Keratinocyte (primary cell): ENCODE measurements around the gene NOTCH3.

Experiments
- EZH2 ChIP-seq: IDR thresholded peaks from one replicate; pipeline ENCODE4 v1.6.1; 2012; ENCODE audit warnings: inconsistent platforms, mild to moderate bottlenecking, low read length, moderate library complexity
- TF ChIP-seq, protein P1 (sequence below), 3 experiments: IDR thresholded peaks in 1 of 3; conservative IDR thresholded peaks in 1 of 3; optimal IDR thresholded peaks in 1 of 3; 2 replicates in 2 of 3; 3 replicates in 1 of 3; pipeline versions ENCODE3 to v1.5.1; 2011; ENCODE audit warnings: low read length in 3 of 3, mild to moderate bottlenecking in 3 of 3, moderate library complexity in 2 of 3, control low read depth in 1 of 3, inconsistent platforms in 1 of 3; ENCODE audit not compliant: insufficient read depth in 2 of 3; ENCODE audit errors: extremely low read depth in 1 of 3

DNA sequence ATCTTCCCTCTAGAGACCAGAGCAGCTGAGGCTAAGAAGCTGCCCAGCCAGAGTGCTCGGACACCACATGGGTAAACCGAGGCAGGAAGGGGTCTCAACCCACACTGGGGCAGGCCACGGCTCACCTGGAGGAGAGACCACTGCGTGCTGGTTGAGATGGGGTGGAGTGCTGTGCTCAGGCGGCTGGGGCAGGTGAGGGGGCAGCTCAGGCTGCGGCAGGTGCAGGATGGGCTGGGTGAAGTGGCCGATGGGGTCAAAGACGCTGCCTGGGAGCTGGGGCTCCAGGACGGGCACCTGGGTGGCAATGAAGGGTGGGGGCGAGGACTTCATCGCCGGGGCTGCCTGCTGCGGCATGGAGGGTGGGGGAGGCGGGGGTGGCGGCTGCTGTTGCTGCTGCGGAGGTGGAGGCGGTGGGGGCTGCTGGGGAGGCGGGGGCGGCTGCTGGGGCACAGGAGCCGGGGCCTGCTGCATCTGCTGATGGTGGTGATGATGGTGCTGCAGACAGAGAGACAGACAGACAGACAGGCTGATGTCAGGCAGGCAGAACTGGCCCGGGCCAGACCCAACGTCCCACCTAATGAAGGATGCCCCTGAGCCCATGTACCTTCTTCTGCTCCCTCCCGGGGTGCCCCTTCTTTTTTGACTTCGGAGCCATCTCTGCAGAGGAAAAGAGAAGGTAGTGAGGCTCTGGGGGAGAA is 43.5 kb upstream of the NOTCH3 start:
- TF ChIP-seq, protein P1, sequence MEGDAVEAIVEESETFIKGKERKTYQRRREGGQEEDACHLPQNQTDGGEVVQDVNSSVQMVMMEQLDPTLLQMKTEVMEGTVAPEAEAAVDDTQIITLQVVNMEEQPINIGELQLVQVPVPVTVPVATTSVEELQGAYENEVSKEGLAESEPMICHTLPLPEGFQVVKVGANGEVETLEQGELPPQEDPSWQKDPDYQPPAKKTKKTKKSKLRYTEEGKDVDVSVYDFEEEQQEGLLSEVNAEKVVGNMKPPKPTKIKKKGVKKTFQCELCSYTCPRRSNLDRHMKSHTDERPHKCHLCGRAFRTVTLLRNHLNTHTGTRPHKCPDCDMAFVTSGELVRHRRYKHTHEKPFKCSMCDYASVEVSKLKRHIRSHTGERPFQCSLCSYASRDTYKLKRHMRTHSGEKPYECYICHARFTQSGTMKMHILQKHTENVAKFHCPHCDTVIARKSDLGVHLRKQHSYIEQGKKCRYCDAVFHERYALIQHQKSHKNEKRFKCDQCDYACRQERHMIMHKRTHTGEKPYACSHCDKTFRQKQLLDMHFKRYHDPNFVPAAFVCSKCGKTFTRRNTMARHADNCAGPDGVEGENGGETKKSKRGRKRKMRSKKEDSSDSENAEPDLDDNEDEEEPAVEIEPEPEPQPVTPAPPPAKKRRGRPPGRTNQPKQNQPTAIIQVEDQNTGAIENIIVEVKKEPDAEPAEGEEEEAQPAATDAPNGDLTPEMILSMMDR (optimal IDR thresholded peaks at IDR 0.05 in 1 of 3, IDR thresholded peaks at IDR 0.05 in 1 of 3, conservative IDR thresholded peaks at IDR 0.05 in 1 of 3; ENCODE audit: extremely low read depth in 1 of 3, insufficient read depth in 2 of 3, low read length in 3 of 3): no peak
- TF ChIP-seq EZH2: no peak
